B cell (primary cell): Measurements from ENCODE around the gene NDRG3.

Experiments
- CTCF ChIP-seq: fragments of 200-600 bp; IDR thresholded peaks from one replicate; pipeline ENCODE4 v1.8.0; 2022; ENCODE audit warnings: antibody characterized with exemption, mild to moderate bottlenecking
- EZH2 ChIP-seq: IDR thresholded peaks from 2 replicates; pipeline ENCODE4 v1.6.1; 2012; ENCODE audit warnings: borderline replicate concordance, low read depth, mild to moderate bottlenecking, moderate library complexity, low read length; ENCODE audit not compliant: insufficient read depth, poor library complexity, severe bottlenecking

GRCh38 chr20:36777167-36777566, 31.3 kb upstream of the NDRG3 start:
- no peak for TF ChIP-seq CTCF
- TF ChIP-seq EZH2 = no peak
